GM19351 (cell line): Measurements from ENCODE around the gene NPEPL1.
"Not testable (repeated sequence)": the region's sequence is repeated elsewhere in the genome, so short reads cannot be mapped to it uniquely, and the experiment has no call there.

Source experiments
- ATAC-seq: cut with Tn5 transposase; IDR thresholded peaks from one replicate; pipeline ENCODE4 v1.9.1; 2021; ENCODE audit warnings: mild to moderate bottlenecking, moderate library complexity; ENCODE audit not compliant: unreplicated experiment

NPEPL1 gene

GRCh38 chr20:58712806-58713731, 20.5 kb downstream of the NPEPL1 start:
- ATAC-seq: no peak

GRCh38 chr20:58713801-58714339, 21.3 kb downstream of the NPEPL1 start:
- no peak for ATAC-seq

- ATAC-seq: no peak
Measured at GRCh38 chr20:58714340-58714922, 21.8 kb downstream of the NPEPL1 start.

GRCh38 chr20:58714923-58715351, 22.3 kb downstream of the NPEPL1 start:
- ATAC-seq: no peak

GRCh38 chr20:58715391-58715800, 22.8 kb downstream of the NPEPL1 start:
- no peak for ATAC-seq

GRCh38 chr20:58715801-58716475, 23.3 kb downstream of the NPEPL1 start:
- no peak for ATAC-seq

- ATAC-seq: no peak
Measured at GRCh38 chr20:58716476-58717277, 24.1 kb downstream of the NPEPL1 start.

GRCh38 chr20:58717278-58718091, 24.9 kb downstream of the NPEPL1 start:
- ATAC-seq: no peak

- no peak for ATAC-seq
Measured at GRCh38 chr20:58718121-58718563, 25.5 kb downstream of the NPEPL1 start.

- ATAC-seq: no peak
Measured at GRCh38 chr20:58718729-58719128, 26.1 kb downstream of the NPEPL1 start.

GRCh38 chr20:58719258-58719657, 26.7 kb downstream of the NPEPL1 start:
- ATAC-seq: no peak

GRCh38 chr20:58719971-58720371, 27.4 kb downstream of the NPEPL1 start:
- ATAC-seq: no peak

GRCh38 chr20:58720890-58721289, 28.3 kb downstream of the NPEPL1 start:
- no peak for ATAC-seq

GRCh38 chr20:58721951-58722778, 29.6 kb downstream of the NPEPL1 start:
- ATAC-seq: no peak

GRCh38 chr20:58722877-58723627, 30.5 kb downstream of the NPEPL1 start:
- no peak for ATAC-seq

- no peak for ATAC-seq
Measured at GRCh38 chr20:58723628-58723984, 31.0 kb downstream of the NPEPL1 start.

- ATAC-seq: not testable (repeated sequence)
Measured at GRCh38 chr20:58726156-58726555, 33.6 kb downstream of the NPEPL1 start.

GRCh38 chr20:58731192-58731591, 38.6 kb downstream of the NPEPL1 start:
- no peak for ATAC-seq
